Measurements from ENCODE around the gene NCAM1. TPM values are rescaled to one million over a fixed set of nuclear protein-coding genes. Genes with fewer than 3 reads are reported as not detected.

Gene NCAM1
- total RNA-seq, 1 experiment from 2014 or later: not detected

DNA sequence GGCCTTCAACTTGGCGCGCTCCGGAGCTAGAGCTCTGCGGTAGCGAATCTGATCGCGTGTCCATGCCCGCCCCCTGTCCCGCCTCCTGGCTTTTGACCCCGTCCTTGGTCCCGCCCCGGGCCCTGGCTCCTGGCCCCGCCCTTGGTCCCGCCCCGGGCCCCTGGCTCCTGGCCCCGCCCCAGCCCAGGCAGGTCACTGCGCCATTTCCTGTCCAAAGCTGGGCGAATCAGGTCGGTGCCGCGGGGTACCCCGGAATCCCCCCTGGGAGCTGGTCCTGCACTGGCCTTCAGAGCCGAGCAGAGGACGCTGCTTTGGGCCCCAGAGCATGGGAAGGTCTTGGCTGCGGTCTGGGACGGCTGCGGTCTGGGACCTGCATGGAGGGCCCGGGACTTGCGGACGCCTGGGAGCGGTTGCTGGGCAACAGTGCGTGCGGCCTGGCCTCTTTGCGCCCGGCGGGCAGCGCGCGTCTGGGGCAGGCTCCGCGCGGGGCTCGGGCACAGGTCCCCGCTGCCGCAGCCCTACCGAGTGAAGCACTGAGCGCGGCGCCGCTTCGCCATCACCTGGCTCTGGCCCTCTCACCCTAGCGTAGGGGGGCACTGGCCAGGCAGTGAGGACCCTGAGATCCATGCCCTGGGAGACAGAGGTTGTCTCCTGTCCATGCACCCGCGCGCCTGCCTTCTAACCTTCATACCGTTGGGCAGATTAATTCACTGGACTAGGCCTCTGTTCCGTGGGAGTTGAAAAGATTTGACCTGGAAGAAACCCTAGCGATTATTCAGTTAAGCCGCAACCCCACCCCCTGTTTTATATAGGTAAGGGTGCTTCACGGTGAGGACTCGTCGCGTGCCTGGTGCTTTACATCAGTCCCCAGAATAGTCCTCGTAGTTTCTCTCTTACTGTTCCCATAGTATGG, 353.4 kb downstream of the NCAM1 start, which contains the start of gene TTC12:
Gene TTC12, plus strand, starts transcription at position 195 of the 913 bp plus-strand sequence. CDS start 1,675 bp downstream, outside the sequence.
- Histone ChIP-seq H3K9me2 (replicated peaks; ENCODE audit: low read length) (no peaks in the 10 kb centered on the region), H2AFZ (ENCODE audit: low read length) (peak within 1 kb of the TSS; percentile 63), H3F3A (ENCODE audit: low read length, unreplicated experiment) (no peaks in the 10 kb centered on the region), H3K4me2 (ENCODE audit: low read length) (peak within 1 kb of the TSS; percentile 97), H3K79me2 (ENCODE audit: low read length) (peaks cover 11% of the 10 kb centered on the region), H3K27me3 (ENCODE audit: low read length) (no peaks in the 10 kb centered on the region), H4K20me1 (ENCODE audit: low read length) (no peaks in the 10 kb centered on the region), H3K4me1 (ENCODE audit: insufficient read depth, low read length) (peaks cover 19% of the 10 kb centered on the region), H3K4me3 (ENCODE audit: low read length) (peak within 1 kb of the TSS; percentile 89), H3K27ac (ENCODE audit: low read length) (peak within 1 kb of the TSS; percentile 37), H3K9ac (ENCODE audit: low read length) (peak within 1 kb of the TSS; percentile 83), H3K36me3 (ENCODE audit: low read depth, low read length) (no peaks in the 10 kb centered on the region), H3K9me3 (ENCODE audit: low read length) (no peaks in the 10 kb centered on the region)
- ChIA-PET POLR2A (ENCODE audit: unreplicated experiment) (interaction anchor here (0.5 to 0.7 kb wide), 3 partner anchors 35 to 1463 kb away, joined by 3 to 5 read pairs (median 5); no protein-coding TSS in a partner anchor), CTCF (interaction anchor here (0.7 to 0.8 kb wide), 2 partner anchors 416 to 437 kb away, joined by 4 read pairs; no protein-coding TSS in a partner anchor)
- intact Hi-C loops (cut with micrococcal nuclease): no loop called here
- no peak for TF ChIP-seq EZH2phosphoT487 (IDR thresholded peaks at IDR 0.05; ENCODE audit: borderline replicate concordance, low read length)
- no peak for TF ChIP-seq CTCF (conservative IDR thresholded peaks at IDR 0.05; ENCODE audit: low read depth, low read length)
- no peak for TF ChIP-seq EZH2 (IDR thresholded peaks at IDR 0.05; ENCODE audit: low read length, unreplicated experiment)
- ATAC-seq: peak; percentile 95
- no TSS peak for BruUV-seq (replicated peaks)
- peak; percentile 93 for DNase-seq

GRCh38 chr11:113315811-113316210, 354.6 kb downstream of the NCAM1 start:
- CTCF ChIA-PET: no interaction called here
- DNase-seq (no peak), ATAC-seq (no peak)
- BruUV-seq (replicated peaks): no TSS peak
- Histone ChIP-seq H3K4me2 (ENCODE audit: low read length) (peak overlapping the region; percentile 97), H3F3A (ENCODE audit: low read length, unreplicated experiment) (no peaks in the 10 kb centered on the region), H3K4me3 (ENCODE audit: low read length) (peak overlapping the region; percentile 89; the same call in 1 of the 2 replicates), H3K79me2 (ENCODE audit: low read length) (peaks cover 11% of the 10 kb centered on the region), H3K4me1 (ENCODE audit: insufficient read depth, low read length) (peaks cover 19% of the 10 kb centered on the region), H2AFZ (ENCODE audit: low read length) (peak overlapping the region; percentile 63; the same call in 1 of the 2 replicates), H3K27ac (ENCODE audit: low read length) (no peak overlapping the region), H3K27me3 (ENCODE audit: low read length) (no peaks in the 10 kb centered on the region), H3K9ac (ENCODE audit: low read length) (no peak overlapping the region), H3K9me3 (ENCODE audit: low read length) (no peaks in the 10 kb centered on the region), H3K36me3 (ENCODE audit: low read depth, low read length) (no peaks in the 10 kb centered on the region), H4K20me1 (ENCODE audit: low read length) (no peaks in the 10 kb centered on the region), H3K9me2 (replicated peaks; ENCODE audit: low read length) (no peaks in the 10 kb centered on the region)
- no peak for TF ChIP-seq CTCF (conservative IDR thresholded peaks at IDR 0.05; ENCODE audit: low read depth, low read length)
- no peak for TF ChIP-seq EZH2phosphoT487 (IDR thresholded peaks at IDR 0.05; ENCODE audit: borderline replicate concordance, low read length)
- no peak for TF ChIP-seq EZH2 (IDR thresholded peaks at IDR 0.05; ENCODE audit: low read length, unreplicated experiment)
- POLR2A ChIA-PET (ENCODE audit: unreplicated experiment): no interaction called here
- intact Hi-C loops (cut with micrococcal nuclease): no loop called here

All from PC-3 (cell line).